ENCODE results near the gene DGCR6L.
"Not testable (repeated sequence)": the region's sequence is repeated elsewhere in the genome, so short reads cannot be mapped to it uniquely, and the experiment has no call there.

GRCh38 chr22:20306646-20307447 is 13.0 kb downstream of the DGCR6L start:
- not testable (repeated sequence) for TF ChIP-seq CTCF (IDR thresholded peaks at IDR 0.05; ENCODE audit: insufficient read depth, low read length); GABPA (IDR thresholded peaks at IDR 0.05; ENCODE audit: low read depth); POLR2AphosphoS5 (IDR thresholded peaks at IDR 0.05; ENCODE audit: low read depth)

Measured in HL-60 (cell line).